ENCODE data around the gene HEXD.

- TF ChIP-seq ZNF384 (IDR thresholded peaks at IDR 0.05) = no peak
- TF ChIP-seq CTBP1 (IDR thresholded peaks at IDR 0.05; ENCODE audit: borderline replicate concordance) = no peak
Measured at GRCh38 chr17:82461827-82462524, 43.8 kb downstream of the HEXD start.

Data from HEK293T (cell line).